Prostate gland (tissue), 2 donors: ENCODE data around the gene SEPTIN6. TPM values are rescaled to one million over a fixed set of nuclear protein-coding genes. Genes with fewer than 3 reads are reported as not detected.

Source experiments
- DNase-seq: peaks from one replicate; pipeline ENCODE4 v3.0.0-alpha.2; 2019; ENCODE audit warnings: low spot score
- H3K27ac ChIP-seq, 2 donors: fragments of 200-600 bp; sonication (generic); 2 replicates each; pipeline ENCODE4 v1.5.1; 2017 to 2019
- H3K27me3 ChIP-seq: fragments of 200-600 bp; sonication (generic); replicated peaks from 2 replicates; pipeline ENCODE4 v1.5.1; 2019; ENCODE audit not compliant: insufficient read depth
- H3K36me3 ChIP-seq, 2 donors: fragments of 200-600 bp; sonication (generic); 1 replicate in 1 of 2; 2 replicates in 1 of 2; pipeline versions ENCODE4 v1.5.1 to v1.8.1; 2017 to 2019
- H3K4me1 ChIP-seq: fragments of 200-600 bp; sonication (generic); replicated peaks from 2 replicates; pipeline ENCODE4 v1.5.1; 2019
- H3K4me3 ChIP-seq, 2 donors: fragments of 200-600 bp; sonication (generic); 2 replicates each; pipeline ENCODE4 v1.5.1; 2017 to 2019
- H3K9me3 ChIP-seq: fragments of 200-600 bp; sonication (generic); 2 replicates; pipeline ENCODE4 v1.5.1; 2017
- CTCF ChIP-seq, 4 experiments: fragments of 200-600 bp in 2 of 4; fragments of 450-650 bp in 2 of 4; sonication (generic) in 2 of 4; IDR thresholded peaks; 1 replicate in 3 of 4; 2 replicates in 1 of 4; pipeline ENCODE4 v1.5.1; 2016 to 2019; ENCODE audit warnings: antibody characterized with exemption in 4 of 4, mild to moderate bottlenecking in 2 of 4, moderate library complexity in 2 of 4
- POLR2A ChIP-seq: fragments of 450-650 bp; IDR thresholded peaks from one replicate; pipeline ENCODE4 v1.6.1; 2016; ENCODE audit warnings: antibody characterized with exemption, mild to moderate bottlenecking
- POLR2AphosphoS5 ChIP-seq: sonication (generic); formaldehyde crosslinking; IDR thresholded peaks from one replicate; pipeline ENCODE4 v1.6.1; 2017; ENCODE audit warnings: antibody characterized with exemption
- WGBS: methylation state at CpG from one replicate; pipeline ENCODE4 v1.1.5; 2018; 5-methylcytosine and 5-hydroxymethylcytosine counted together
- intact Hi-C: fragments of 100-400 bp; cut with DNase I; formaldehyde crosslinking; loops from one replicate; pipeline ENCODE4 v1.14.2; 2022
- total RNA-seq, 2 donors: library from RNA; depleted of rRNA; stranded (reverse); fragments of >200 nt; gene quantifications; one replicate each; pipeline ENCODE4 v1.1.0, GENCODE V29; 2016

The SEPTIN6 gene
- total RNA-seq: 100 to 1,000 TPM in 1 of 2 donors, 10 to 100 TPM in 1; 20.5 to 175 TPM

GRCh38 chrX:119693040-119693995 lies at the start of gene SEPTIN6:
SEPTIN6 (minus strand) TSS chrX:119693168; CDS start chrX:119693105, 63 bp downstream.
- intact Hi-C loops: no loop called here
- peak within 1 kb of the TSS; percentile 63 for H3K27ac ChIP-seq
- H3K4me1 ChIP-seq: no peaks in the 10 kb centered on the region
- H3K36me3 ChIP-seq: no peaks in the 10 kb centered on the region
- H3K9me3 ChIP-seq: no peaks in the 10 kb centered on the region
- peak in 2 of 4 experiments; percentile 15 to 35 for TF ChIP-seq CTCF (IDR thresholded peaks at IDR 0.05)
- TF ChIP-seq POLR2AphosphoS5: peak; percentile 37
- peak; percentile 38 for TF ChIP-seq POLR2A
- WGBS: 1% methylated on average over 30 of the region's 59 CpGs
- peak within 1 kb of the TSS; percentile 59 to 62 for H3K4me3 ChIP-seq
- peak; percentile 40 for DNase-seq
- no peaks in the 10 kb centered on the region for H3K27me3 ChIP-seq

DNA sequence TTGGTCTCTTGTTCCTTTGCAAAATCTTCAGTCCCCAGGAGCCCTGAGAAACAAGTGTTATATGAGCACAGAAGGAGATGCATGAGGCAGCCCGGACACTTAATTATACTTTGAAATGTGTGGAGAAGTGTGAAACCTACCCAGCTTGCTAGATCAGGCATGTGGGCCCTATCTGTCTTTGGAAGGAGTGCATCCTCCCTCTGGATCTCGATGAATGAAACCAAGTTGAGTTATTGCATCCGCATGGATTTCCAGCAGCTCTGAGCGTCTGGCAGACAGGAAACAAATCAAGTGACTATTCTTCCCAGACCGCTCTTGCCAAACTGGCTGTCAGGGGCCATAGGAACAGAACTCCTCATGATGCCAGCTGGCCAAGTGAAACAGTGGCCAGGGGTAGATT lies 45.8 kb upstream of the SEPTIN6 start:
- 62% methylated on average over 5 of the region's 5 CpGs for WGBS
- no peak for TF ChIP-seq POLR2AphosphoS5
- TF ChIP-seq POLR2A: no peak
- TF ChIP-seq CTCF (IDR thresholded peaks at IDR 0.05): no peak
- Histone ChIP-seq H3K27ac (no peak overlapping the region), H3K4me3 (no peak overlapping the region), H3K27me3 (no peaks in the 10 kb centered on the region), H3K9me3 (no peaks in the 10 kb centered on the region), H3K36me3 (no peaks in the 10 kb centered on the region), H3K4me1 (no peaks in the 10 kb centered on the region)
- intact Hi-C loops: loop anchor here (10.0 kb wide), 1 partner anchor 124 kb away; no protein-coding TSS in a partner anchor
- DNase-seq: no peak

DNA sequence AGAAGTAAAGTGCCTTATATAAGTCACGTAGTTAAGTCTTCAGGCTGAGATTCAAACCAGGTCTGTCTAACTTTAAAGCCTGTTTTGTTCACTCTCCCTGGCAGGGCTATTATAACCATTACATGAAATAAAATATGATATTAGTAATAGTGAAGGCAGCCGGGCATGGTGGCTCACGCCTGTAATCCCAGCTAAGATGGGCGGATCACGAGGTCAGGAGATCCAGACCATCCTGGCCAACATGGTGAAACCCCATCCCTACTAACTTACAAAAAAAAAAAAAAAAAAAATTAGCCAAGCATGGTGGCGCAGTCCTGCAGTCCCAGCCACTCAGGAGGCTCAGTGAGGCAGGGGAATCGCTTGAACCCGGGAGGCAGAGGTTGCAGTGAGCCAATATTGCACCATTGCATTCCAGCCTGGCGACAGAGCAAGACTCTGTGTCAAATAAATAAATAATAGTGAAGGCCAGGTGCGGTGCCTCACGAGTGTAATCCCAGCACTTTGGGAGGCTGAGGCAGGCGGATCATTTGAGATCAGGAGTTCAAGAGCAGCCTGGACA lies 43.3 kb upstream of the SEPTIN6 start:
- intact Hi-C loops: loop anchor here (10.0 kb wide), 1 partner anchor 121 kb away; no protein-coding TSS in a partner anchor
- Histone ChIP-seq H3K4me1 (no peaks in the 10 kb centered on the region), H3K36me3 (no peaks in the 10 kb centered on the region), H3K9me3 (no peaks in the 10 kb centered on the region), H3K27me3 (no peaks in the 10 kb centered on the region), H3K4me3 (no peak overlapping the region), H3K27ac (no peak overlapping the region)
- WGBS: 73% methylated on average over 12 of the region's 12 CpGs
- DNase-seq: no peak
- TF ChIP-seq POLR2AphosphoS5 (no peak), CTCF (IDR thresholded peaks at IDR 0.05) (no peak), POLR2A (no peak)

GRCh38 chrX:119735467-119735866 lies 42.5 kb upstream of the SEPTIN6 start:
- Histone ChIP-seq H3K9me3 (no peaks in the 10 kb centered on the region), H3K27me3 (no peaks in the 10 kb centered on the region), H3K4me3 (no peak overlapping the region), H3K36me3 (no peaks in the 10 kb centered on the region), H3K4me1 (no peaks in the 10 kb centered on the region), H3K27ac (no peak overlapping the region)
- intact Hi-C loops: loop anchor here (10.0 kb wide), 1 partner anchor 121 kb away; no protein-coding TSS in a partner anchor
- DNase-seq: no peak
- no peak for TF ChIP-seq POLR2A
- no peak for TF ChIP-seq CTCF (IDR thresholded peaks at IDR 0.05)
- TF ChIP-seq POLR2AphosphoS5: no peak
- WGBS: 91% methylated on average over 6 of the region's 6 CpGs
